ENCODE results near the gene RAB34.

The RAB34 gene

DNA sequence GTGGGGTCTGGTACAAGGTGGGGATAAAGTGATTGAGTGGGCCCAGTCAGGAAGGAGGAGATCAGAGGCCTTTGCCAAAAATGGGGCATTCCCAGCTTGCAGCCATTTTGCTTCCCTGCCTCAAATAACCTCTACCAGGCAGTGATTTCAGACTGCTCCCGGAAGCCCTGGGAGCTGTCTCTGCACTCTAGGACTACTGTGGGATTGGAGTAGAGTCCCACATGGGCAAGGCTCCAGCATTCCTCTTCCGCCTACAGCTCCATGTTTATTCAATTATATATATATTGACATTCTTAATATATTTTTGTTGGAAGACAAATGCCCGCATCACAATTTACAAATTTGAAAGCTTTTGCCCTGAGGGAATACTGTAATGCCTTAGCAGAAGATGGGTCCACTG, 42.2 kb downstream of the RAB34 start:
- no peak for DNase-seq

DNA sequence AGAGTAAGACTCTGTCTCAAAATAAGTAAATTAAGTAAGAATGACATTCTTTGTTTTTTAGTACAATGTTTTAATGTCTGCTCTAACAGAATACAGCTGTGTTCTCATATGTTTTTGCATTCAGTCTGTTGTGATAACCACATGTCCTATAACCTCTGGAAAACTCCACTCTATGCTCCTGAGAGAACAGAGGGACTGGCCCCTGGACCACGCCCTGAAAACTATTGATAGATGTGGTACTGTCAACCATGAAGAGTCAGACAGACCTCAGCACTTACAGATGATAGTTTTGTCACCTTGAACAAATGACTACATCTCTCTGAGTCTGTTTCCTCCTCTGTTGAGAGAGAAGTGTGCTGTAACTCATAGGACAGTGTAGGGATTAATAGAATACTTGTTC, 47.8 kb downstream of the RAB34 start:
- DNase-seq, result no peak

DNA sequence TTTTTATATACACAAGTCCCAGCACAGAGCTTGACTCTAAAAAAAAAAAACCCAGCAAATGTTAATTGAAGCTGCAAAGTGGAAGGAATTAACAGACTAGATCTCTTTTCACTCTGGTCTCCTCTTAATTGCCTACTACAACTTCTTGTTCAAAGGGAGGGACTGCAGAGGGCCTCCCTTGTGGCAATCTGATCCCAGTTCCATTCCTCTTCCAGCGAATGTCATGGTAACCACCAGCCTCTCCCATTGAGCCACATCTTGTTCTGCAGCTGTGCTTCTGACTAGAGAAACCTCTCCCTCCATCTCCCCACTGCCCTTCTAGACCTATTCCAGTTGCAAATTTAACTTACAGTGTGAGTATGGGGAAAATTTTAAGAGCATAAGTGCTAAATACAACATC, 49.8 kb downstream of the RAB34 start:
- no peak for DNase-seq

DNA sequence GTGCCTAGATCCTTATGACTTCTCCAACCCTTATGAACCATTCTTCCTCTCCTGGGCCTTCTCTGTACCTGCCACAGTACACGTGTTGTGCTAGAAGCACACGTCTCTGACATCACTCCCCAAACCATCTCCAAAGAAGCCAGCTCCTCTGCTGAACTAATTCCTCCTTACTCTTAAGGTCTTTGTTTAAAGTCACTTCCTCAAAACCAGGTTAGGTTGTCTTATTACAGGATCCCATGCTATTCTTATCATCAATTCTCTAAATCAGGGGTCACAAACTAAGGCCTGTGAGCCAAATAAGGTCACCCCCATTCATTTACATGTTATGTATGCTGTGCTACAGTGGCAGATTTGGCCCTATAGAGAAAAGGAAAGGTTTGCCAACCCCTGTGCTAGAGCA, 51.7 kb downstream of the RAB34 start:
- DNase-seq, result no peak

Data from eye (tissue), 1 donor.